Panc1 (cell line): Measurements from ENCODE around the gene SUFU. TPM values are rescaled to one million over a fixed set of nuclear protein-coding genes. Genes with fewer than 3 reads are reported as not detected.

Experiments used
- ATAC-seq: fragments of 200-7000 bp; cut with Tn5 transposase; 2 replicates; pipeline ENCODE4 v1.9.1; 2020; ENCODE audit warnings: mild to moderate bottlenecking, moderate library complexity
- BruUV-seq: library from RNA; stranded (reverse); fragments of 400-500 nt; replicated peaks from 2 replicates; lab custom pipeline; 2021; lab: Mats Ljungman, UMichigan
- CTCF ChIA-PET: fragments of 300-600 bp; sonication (Branson Sonifier 250); formaldehyde crosslinking; loops from one replicate; lab custom pipeline; 2022; ENCODE audit warnings: antibody characterized with exemption; lab: Charles Lee
- POLR2A ChIA-PET: fragments of 300-600 bp; sonication (Branson Sonifier 250); formaldehyde crosslinking; loops from one replicate; lab custom pipeline; 2022; ENCODE audit warnings: antibody characterized with exemption; lab: Charles Lee
- DNase-seq: peaks from one replicate; pipeline ENCODE4 v3.0.0-alpha.2; 2010; ENCODE audit warnings: low read depth, low spot score
- H3K27ac ChIP-seq: 2 replicates; pipeline ENCODE4 v1.5.1; 2011; ENCODE audit warnings: mild to moderate bottlenecking, low read length, inconsistent platforms
- H3K27me3 ChIP-seq: fragments of 200-500 bp; sonication (Bioruptor generic); 2 replicates; pipeline ENCODE4 v1.6.0; 2014; ENCODE audit warnings: low read length, inconsistent platforms; ENCODE audit not compliant: control insufficient read depth, insufficient read depth
- H3K36me3 ChIP-seq: fragments of 200-500 bp; sonication (Bioruptor generic); 2 replicates; pipeline ENCODE4 v1.5.1; 2014; ENCODE audit warnings: inconsistent platforms, mild to moderate bottlenecking, low read length, moderate library complexity; ENCODE audit not compliant: control insufficient read depth, insufficient read depth
- H3K4me1 ChIP-seq: 2 replicates; pipeline ENCODE4 v1.5.1; 2011; ENCODE audit warnings: inconsistent platforms, mild to moderate bottlenecking, low read length, moderate library complexity; ENCODE audit not compliant: control insufficient read depth, insufficient read depth
- H3K4me3 ChIP-seq, 2 experiments: 2 replicates each; pipeline ENCODE4 v1.5.1; 2011 to 2012; ENCODE audit warnings: low read depth in 2 of 2, low read length in 2 of 2, mild to moderate bottlenecking in 2 of 2, inconsistent platforms in 1 of 2, moderate library complexity in 1 of 2
- H3K9me3 ChIP-seq: fragments of 200-500 bp; sonication (Bioruptor generic); 2 replicates; pipeline ENCODE4 v1.5.1; 2014; ENCODE audit warnings: low read depth, mild to moderate bottlenecking, inconsistent platforms, low read length, moderate library complexity; ENCODE audit not compliant: control insufficient read depth, insufficient read depth
- POLR2AphosphoS5 ChIP-seq: IDR thresholded peaks from 2 replicates; pipeline ENCODE4 v1.6.1; 2012; ENCODE audit warnings: mild to moderate bottlenecking, low read depth, low read length, moderate library complexity
- SIN3A ChIP-seq: IDR thresholded peaks from 2 replicates; pipeline ENCODE4 v1.6.1; 2012; ENCODE audit warnings: low read depth, mild to moderate bottlenecking, low read length, moderate library complexity, borderline replicate concordance; ENCODE audit not compliant: insufficient read depth
- TCF7L2 ChIP-seq: IDR thresholded peaks from 2 replicates; pipeline ENCODE4 v1.6.1; 2011; ENCODE audit warnings: mild to moderate bottlenecking, low read depth, low read length, inconsistent platforms
- in situ Hi-C: cut with HindIII; loops from 2 replicates; pipeline ENCODE4 v1.10.0; 2016; ENCODE audit warnings: low sequenced_read_pairs, low pct_unique_long_range_greater_than_20kb
- intact Hi-C: fragments of 100-400 bp; cut with micrococcal nuclease; formaldehyde crosslinking; loops from one replicate; pipeline ENCODE4 v1.10.0; 2022; ENCODE audit not compliant: unreplicated experiment
- total RNA-seq: library from RNA; stranded (reverse); gene quantifications from one replicate; pipeline ENCODE4 v1.2.1, GENCODE V29; 2021; ENCODE audit not compliant: unreplicated experiment
- TF ChIP-seq, protein P1 (sequence below), 2 experiments: IDR thresholded peaks; 2 replicates each; pipeline ENCODE4 v1.6.1; 2011 to 2012; ENCODE audit warnings: low read depth in 2 of 2, control low read depth in 1 of 2, low read length in 1 of 2, mild to moderate bottlenecking in 1 of 2, moderate library complexity in 1 of 2; ENCODE audit not compliant: insufficient read depth in 1 of 2
- TF ChIP-seq, protein P2 (sequence below): fragments of 450-650 bp; IDR thresholded peaks from 2 replicates; pipeline ENCODE4 v1.5.1; 2017; ENCODE audit warnings: mild to moderate bottlenecking

SUFU gene
- total RNA-seq, 1 experiment from 2014 or later: 9.5 TPM

GRCh38 chr10:102645741-102646609 is 142.2 kb downstream of the SUFU start:
- no TSS peak for BruUV-seq
- ChIA-PET POLR2A (interaction anchor here (0.7 kb wide), 1 partner anchor 74 kb away, joined by 16 read pairs; no protein-coding TSS in a partner anchor), CTCF (no interaction called here)
- Histone ChIP-seq H3K4me1 (peaks cover 42% of the 10 kb centered on the region), H3K9me3 (no peaks in the 10 kb centered on the region), H3K36me3 (peaks cover 9% of the 10 kb centered on the region; the same call in 1 of the 2 replicates), H3K4me3 (peak overlapping the region; percentile 69 to 86), H3K27ac (peak overlapping the region; percentile 88), H3K27me3 (no peaks in the 10 kb centered on the region)
- peak; percentile 67 for DNase-seq
- in situ Hi-C loops (no loop called here), intact Hi-C loops (no loop called here)
- TF ChIP-seq POLR2AphosphoS5: 0 out of 2 replicates have a peak, but pooled peaks have one; percentile 33
- TF ChIP-seq, protein P1, sequence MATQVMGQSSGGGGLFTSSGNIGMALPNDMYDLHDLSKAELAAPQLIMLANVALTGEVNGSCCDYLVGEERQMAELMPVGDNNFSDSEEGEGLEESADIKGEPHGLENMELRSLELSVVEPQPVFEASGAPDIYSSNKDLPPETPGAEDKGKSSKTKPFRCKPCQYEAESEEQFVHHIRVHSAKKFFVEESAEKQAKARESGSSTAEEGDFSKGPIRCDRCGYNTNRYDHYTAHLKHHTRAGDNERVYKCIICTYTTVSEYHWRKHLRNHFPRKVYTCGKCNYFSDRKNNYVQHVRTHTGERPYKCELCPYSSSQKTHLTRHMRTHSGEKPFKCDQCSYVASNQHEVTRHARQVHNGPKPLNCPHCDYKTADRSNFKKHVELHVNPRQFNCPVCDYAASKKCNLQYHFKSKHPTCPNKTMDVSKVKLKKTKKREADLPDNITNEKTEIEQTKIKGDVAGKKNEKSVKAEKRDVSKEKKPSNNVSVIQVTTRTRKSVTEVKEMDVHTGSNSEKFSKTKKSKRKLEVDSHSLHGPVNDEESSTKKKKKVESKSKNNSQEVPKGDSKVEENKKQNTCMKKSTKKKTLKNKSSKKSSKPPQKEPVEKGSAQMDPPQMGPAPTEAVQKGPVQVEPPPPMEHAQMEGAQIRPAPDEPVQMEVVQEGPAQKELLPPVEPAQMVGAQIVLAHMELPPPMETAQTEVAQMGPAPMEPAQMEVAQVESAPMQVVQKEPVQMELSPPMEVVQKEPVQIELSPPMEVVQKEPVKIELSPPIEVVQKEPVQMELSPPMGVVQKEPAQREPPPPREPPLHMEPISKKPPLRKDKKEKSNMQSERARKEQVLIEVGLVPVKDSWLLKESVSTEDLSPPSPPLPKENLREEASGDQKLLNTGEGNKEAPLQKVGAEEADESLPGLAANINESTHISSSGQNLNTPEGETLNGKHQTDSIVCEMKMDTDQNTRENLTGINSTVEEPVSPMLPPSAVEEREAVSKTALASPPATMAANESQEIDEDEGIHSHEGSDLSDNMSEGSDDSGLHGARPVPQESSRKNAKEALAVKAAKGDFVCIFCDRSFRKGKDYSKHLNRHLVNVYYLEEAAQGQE (IDR thresholded peaks at IDR 0.05; ENCODE audit: insufficient read depth in 1 of 2, low read depth in 2 of 2, low read length in 1 of 2): no peak
- ATAC-seq: peak; percentile 8; the same call in 1 of the 2 replicates

DNA sequence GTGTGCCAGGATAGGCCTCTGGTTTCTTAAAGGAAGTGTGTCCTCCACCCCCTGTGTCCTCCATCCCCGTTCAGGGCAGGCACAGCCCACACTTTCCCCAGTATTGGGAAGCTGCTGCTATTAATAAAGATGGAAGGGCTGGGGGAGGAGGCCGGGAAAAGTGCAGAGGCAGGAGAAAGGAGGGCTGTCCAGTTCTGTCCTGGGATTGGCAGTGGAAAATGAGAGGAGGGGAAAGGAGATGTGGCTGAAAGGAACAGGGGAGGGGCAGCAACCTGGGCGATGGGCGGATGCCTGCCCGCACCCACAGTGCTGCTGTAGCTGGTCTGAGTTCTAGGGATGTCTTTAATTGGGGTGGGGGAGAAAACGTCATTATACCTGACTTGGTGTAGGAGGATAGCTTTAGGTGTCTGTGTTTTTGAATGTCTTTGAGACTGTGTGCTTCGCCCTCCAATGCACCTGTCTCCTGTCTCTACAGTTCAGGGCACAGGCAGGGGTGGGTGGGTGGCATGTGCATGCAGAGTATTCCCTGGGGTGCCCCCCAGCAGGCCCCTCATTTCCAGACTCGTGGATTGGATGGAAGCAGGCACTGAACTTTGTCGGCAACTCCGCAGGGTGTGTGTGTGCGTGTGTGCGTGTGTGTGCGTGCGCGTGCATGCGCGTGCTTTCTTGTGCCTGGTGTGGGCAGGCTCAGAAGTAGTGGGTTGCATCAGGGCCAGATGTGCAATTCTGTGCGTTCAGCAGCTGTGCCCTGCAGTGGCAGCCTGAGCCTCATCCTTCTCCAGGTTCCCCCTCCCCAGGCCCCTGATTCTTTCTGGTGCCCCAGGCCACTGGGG is 143.1 kb downstream of the SUFU start:
- Histone ChIP-seq H3K27me3 (no peaks in the 10 kb centered on the region), H3K9me3 (no peaks in the 10 kb centered on the region), H3K27ac (peak overlapping the region; percentile 88), H3K36me3 (peaks cover 9% of the 10 kb centered on the region; the same call in 1 of the 2 replicates), H3K4me3 (peak overlapping the region; percentile 69 to 86), H3K4me1 (peaks cover 45% of the 10 kb centered on the region)
- intact Hi-C loops: no loop called here
- BruUV-seq: TSS peak; percentile 54
- ChIA-PET CTCF (no interaction called here), POLR2A (no interaction called here)
- no peak for TF ChIP-seq TCF7L2
- TF ChIP-seq, protein P1 (IDR thresholded peaks at IDR 0.05; ENCODE audit: insufficient read depth in 1 of 2, low read depth in 2 of 2, low read length in 1 of 2): no peak
- no peak for TF ChIP-seq POLR2AphosphoS5
- TF ChIP-seq SIN3A: no peak
- TF ChIP-seq, protein P2, sequence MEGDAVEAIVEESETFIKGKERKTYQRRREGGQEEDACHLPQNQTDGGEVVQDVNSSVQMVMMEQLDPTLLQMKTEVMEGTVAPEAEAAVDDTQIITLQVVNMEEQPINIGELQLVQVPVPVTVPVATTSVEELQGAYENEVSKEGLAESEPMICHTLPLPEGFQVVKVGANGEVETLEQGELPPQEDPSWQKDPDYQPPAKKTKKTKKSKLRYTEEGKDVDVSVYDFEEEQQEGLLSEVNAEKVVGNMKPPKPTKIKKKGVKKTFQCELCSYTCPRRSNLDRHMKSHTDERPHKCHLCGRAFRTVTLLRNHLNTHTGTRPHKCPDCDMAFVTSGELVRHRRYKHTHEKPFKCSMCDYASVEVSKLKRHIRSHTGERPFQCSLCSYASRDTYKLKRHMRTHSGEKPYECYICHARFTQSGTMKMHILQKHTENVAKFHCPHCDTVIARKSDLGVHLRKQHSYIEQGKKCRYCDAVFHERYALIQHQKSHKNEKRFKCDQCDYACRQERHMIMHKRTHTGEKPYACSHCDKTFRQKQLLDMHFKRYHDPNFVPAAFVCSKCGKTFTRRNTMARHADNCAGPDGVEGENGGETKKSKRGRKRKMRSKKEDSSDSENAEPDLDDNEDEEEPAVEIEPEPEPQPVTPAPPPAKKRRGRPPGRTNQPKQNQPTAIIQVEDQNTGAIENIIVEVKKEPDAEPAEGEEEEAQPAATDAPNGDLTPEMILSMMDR: no peak
- DNase-seq: no peak
- in situ Hi-C loops: no loop called here
- ATAC-seq: no peak
